ENCODE results near the gene CAPN15.

DNA sequence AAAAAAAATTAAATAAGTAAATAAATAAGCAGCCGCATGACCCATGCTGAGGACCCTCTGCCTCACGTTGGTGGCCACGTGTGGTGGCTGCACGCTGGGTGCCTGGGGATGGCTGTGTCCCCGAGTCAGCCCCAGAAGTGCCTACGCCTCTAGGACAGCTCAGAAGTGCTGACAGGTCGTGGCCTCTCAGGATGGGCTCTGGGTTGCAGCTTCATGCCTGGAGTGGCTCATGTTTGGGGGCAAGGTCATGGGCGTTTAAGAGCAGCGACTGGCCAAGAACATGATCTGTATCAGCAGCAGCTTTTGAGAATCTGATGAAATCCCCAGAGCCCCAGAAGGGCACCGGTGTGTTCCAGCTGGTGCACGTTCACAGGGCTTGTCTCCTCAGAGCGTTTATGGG is 26.8 kb upstream of the CAPN15 start:
- no peak for TF ChIP-seq EZH2phosphoT487 (IDR thresholded peaks at IDR 0.05; ENCODE audit: insufficient read depth, low read depth)
- TF ChIP-seq EZH2 (IDR thresholded peaks at IDR 0.05; ENCODE audit: insufficient read depth, poor library complexity, severe bottlenecking), result no peak
